ENCODE data around the gene AXIN1.

AXIN1 gene

DNA sequence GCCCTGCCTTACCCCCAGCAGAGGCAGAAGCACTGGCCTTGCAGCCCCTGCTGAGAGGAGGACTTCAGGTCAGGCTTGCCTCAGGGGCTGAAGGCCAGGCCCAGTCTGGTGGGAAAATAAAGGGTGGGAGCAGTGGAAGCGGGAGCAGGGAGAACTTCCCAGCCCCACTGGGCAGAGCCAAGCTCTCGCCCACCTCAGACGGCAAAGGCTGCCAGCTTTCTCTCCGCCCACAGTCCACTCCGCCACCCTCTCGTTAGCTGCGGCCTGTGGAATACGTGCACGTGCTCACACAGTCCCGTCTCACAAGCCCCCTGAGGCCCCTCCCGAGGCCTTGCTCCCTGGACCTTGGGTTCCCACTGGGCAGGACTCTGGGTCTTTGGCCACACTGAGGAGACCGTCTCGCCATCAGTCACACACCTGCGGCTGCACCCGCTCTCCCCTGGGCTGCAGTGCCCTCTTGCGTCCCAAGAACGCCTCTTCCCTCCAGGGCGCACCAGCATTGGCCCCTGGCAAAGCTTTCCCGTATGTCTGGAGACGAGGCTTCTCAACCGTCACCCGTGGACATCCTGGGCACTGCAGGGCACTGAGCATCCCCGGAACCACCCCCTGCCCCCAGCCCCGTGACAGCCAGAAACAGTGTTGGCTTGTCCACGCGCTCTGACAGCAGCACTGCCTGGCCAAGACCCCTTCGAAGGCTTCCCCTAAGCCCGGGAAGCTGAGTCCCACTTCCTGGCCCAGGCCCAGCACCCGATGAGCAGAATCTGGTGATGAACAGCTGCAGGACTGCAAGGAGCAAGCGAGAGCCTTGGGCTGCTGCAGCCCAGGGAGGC is 9.6 kb upstream of the AXIN1 start:
- Histone ChIP-seq H3K9ac (ENCODE audit: low read depth in 1 of 2, low read length in 2 of 2) (no peak overlapping the region), H3K27me3 (ENCODE audit: control insufficient read depth in 1 of 2, insufficient read depth in 2 of 2, low read length in 2 of 2) (peaks cover 4 to 7% of the 10 kb centered on the region in 2 donors)

GRCh38 chr16:361341-361871 is 8.9 kb upstream of the AXIN1 start:
- Histone ChIP-seq H3K9ac (ENCODE audit: low read depth in 1 of 2, low read length in 2 of 2) (no peak overlapping the region), H3K9me3 (ENCODE audit: control insufficient read depth in 1 of 2, low read length in 2 of 2) (no peaks in the 10 kb centered on the region), H3K27me3 (ENCODE audit: control insufficient read depth in 1 of 2, insufficient read depth in 2 of 2, low read length in 2 of 2) (peaks cover 4 to 7% of the 10 kb centered on the region in 2 donors), H3K4me3 (ENCODE audit: low read depth in 1 of 2, low read length in 2 of 2) (no peak overlapping the region), H3K27ac (ENCODE audit: low read depth, low read length) (no peak overlapping the region), H3K36me3 (ENCODE audit: control insufficient read depth in 1 of 2, insufficient read depth in 2 of 2, low read length in 2 of 2) (peaks cover 0 to under 1% of the 10 kb centered on the region in 2 donors), H3K4me1 (ENCODE audit: control insufficient read depth in 1 of 2, insufficient read depth in 2 of 2, low read length in 2 of 2) (no peaks in the 10 kb centered on the region)

More for the DNA sequence above, 9.6 kb upstream of the AXIN1 start:
- Histone ChIP-seq H3K4me3 (ENCODE audit: low read depth in 1 of 2, low read length in 2 of 2) (peak overlapping the region in 1 of 2 donors; percentile 10), H3K27ac (ENCODE audit: low read depth, low read length) (no peak overlapping the region), H3K36me3 (ENCODE audit: control insufficient read depth in 1 of 2, insufficient read depth in 2 of 2, low read length in 2 of 2) (peaks cover 4 to 6% of the 10 kb centered on the region in 2 donors), H3K4me1 (ENCODE audit: control insufficient read depth in 1 of 2, insufficient read depth in 2 of 2, low read length in 2 of 2) (no peaks in the 10 kb centered on the region), H3K9me3 (ENCODE audit: control insufficient read depth in 1 of 2, low read length in 2 of 2) (no peaks in the 10 kb centered on the region)

DNA sequence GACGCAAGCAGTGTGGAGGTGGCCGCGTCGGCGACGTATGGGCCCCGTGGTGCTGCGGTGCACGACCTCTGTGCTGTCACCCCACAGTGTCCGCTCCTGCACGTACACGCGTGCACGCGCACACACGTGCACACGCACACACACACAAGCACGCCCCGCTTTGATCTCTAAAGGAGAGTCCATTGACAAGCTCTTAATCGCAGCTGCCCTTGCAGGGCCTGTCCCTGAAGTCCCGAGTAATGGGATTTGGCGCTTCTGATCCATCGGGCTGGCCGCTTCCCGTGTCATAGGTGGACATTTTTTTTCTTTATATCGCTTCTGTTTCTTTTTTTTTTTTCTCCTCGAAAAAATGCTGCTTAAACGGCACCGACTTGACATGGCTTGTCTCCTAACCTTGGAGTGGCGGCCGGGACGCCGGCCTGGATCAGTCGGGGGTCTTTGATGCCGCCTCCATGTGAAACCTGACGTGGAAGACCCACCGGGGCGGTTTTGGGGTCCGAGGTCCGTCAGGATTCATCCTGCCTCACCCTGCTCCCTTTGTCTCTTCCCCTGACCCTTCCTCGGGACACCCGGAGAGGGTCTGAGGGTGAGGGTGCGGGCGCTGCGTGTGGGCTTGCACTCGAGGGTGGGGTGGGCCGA is 8.3 kb upstream of the AXIN1 start:
- peaks cover 4 to 7% of the 10 kb centered on the region in 2 donors for H3K27me3 ChIP-seq (ENCODE audit: control insufficient read depth in 1 of 2, insufficient read depth in 2 of 2, low read length in 2 of 2)
- no peaks in the 10 kb centered on the region for H3K36me3 ChIP-seq (ENCODE audit: control insufficient read depth in 1 of 2, insufficient read depth in 2 of 2, low read length in 2 of 2)
- H3K4me3 ChIP-seq (ENCODE audit: low read depth in 1 of 2, low read length in 2 of 2) = no peak overlapping the region
- H3K9ac ChIP-seq (ENCODE audit: low read depth in 1 of 2, low read length in 2 of 2) = no peak overlapping the region
- no peaks in the 10 kb centered on the region for H3K9me3 ChIP-seq (ENCODE audit: control insufficient read depth in 1 of 2, low read length in 2 of 2)
- no peak overlapping the region for H3K27ac ChIP-seq (ENCODE audit: low read depth, low read length)
- H3K4me1 ChIP-seq (ENCODE audit: control insufficient read depth in 1 of 2, insufficient read depth in 2 of 2, low read length in 2 of 2) = no peaks in the 10 kb centered on the region

DNA sequence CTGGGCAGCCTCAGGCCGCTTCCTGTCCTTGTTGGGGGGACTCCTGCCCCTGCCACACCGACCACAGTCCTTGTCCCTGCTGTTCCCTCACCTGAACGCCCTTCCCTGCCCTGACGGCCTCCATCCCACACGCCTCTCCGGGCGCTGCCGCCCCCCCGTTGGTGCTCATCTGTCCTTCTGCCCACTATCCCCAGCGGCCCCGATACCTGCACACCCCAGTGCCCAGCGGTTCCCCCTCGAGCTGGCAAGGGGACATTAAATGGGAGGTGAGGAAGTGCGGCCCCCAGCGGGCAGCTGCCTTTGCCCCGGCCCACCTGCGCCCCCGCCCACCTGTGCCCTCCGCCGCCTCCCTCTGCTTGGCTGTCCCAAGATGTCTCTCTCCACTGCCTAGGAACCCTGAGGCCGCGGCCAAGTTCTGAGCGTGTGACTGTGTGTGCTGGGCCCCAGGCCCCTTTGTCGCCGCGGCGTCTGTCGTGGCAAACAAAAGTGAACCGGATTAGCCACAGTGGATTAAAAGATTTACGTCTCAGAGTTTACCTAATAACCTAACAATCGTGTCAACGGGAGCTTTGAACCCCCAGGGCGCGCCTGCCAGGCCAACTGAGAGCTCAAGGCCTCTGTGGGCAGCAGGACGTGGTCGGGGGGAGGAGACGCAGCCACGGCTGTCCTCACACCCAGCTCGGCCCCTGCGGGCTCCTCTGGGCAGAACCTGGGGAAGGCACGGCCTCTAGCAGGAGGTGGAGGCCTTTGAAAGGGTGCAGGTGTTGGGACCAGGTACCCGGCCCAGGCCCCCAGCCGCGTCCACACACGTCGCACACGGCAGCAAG is 7.6 kb upstream of the AXIN1 start:
- H3K27me3 ChIP-seq (ENCODE audit: control insufficient read depth in 1 of 2, insufficient read depth in 2 of 2, low read length in 2 of 2) = peaks cover 4 to 7% of the 10 kb centered on the region in 2 donors
- no peaks in the 10 kb centered on the region for H3K9me3 ChIP-seq (ENCODE audit: control insufficient read depth in 1 of 2, low read length in 2 of 2)
- H3K9ac ChIP-seq (ENCODE audit: low read depth in 1 of 2, low read length in 2 of 2) = no peak overlapping the region
- no peaks in the 10 kb centered on the region for H3K4me1 ChIP-seq (ENCODE audit: control insufficient read depth in 1 of 2, insufficient read depth in 2 of 2, low read length in 2 of 2)
- H3K4me3 ChIP-seq (ENCODE audit: low read depth in 1 of 2, low read length in 2 of 2) = no peak overlapping the region
- H3K27ac ChIP-seq (ENCODE audit: low read depth, low read length) = no peak overlapping the region
- no peaks in the 10 kb centered on the region for H3K36me3 ChIP-seq (ENCODE audit: control insufficient read depth in 1 of 2, insufficient read depth in 2 of 2, low read length in 2 of 2)

GRCh38 chr16:359067-359763 is 6.7 kb upstream of the AXIN1 start:
- Histone ChIP-seq H3K9me3 (ENCODE audit: control insufficient read depth in 1 of 2, low read length in 2 of 2) (no peaks in the 10 kb centered on the region), H3K9ac (ENCODE audit: low read depth in 1 of 2, low read length in 2 of 2) (no peak overlapping the region), H3K27me3 (ENCODE audit: control insufficient read depth in 1 of 2, insufficient read depth in 2 of 2, low read length in 2 of 2) (peaks cover 4 to 7% of the 10 kb centered on the region in 2 donors), H3K4me3 (ENCODE audit: low read depth in 1 of 2, low read length in 2 of 2) (no peak overlapping the region), H3K4me1 (ENCODE audit: control insufficient read depth in 1 of 2, insufficient read depth in 2 of 2, low read length in 2 of 2) (no peaks in the 10 kb centered on the region), H3K36me3 (ENCODE audit: control insufficient read depth in 1 of 2, insufficient read depth in 2 of 2, low read length in 2 of 2) (no peaks in the 10 kb centered on the region), H3K27ac (ENCODE audit: low read depth, low read length) (no peak overlapping the region)

GRCh38 chr16:356741-357140 is 4.2 kb upstream of the AXIN1 start:
- H3K27me3 ChIP-seq (ENCODE audit: control insufficient read depth in 1 of 2, insufficient read depth in 2 of 2, low read length in 2 of 2) = no peaks in the 10 kb centered on the region
- H3K4me3 ChIP-seq (ENCODE audit: low read depth in 1 of 2, low read length in 2 of 2) = no peak overlapping the region
- no peak overlapping the region for H3K27ac ChIP-seq (ENCODE audit: low read depth, low read length)
- H3K36me3 ChIP-seq (ENCODE audit: control insufficient read depth in 1 of 2, insufficient read depth in 2 of 2, low read length in 2 of 2) = no peaks in the 10 kb centered on the region
- no peak overlapping the region for H3K9ac ChIP-seq (ENCODE audit: low read depth in 1 of 2, low read length in 2 of 2)
- peaks cover 0 to 4% of the 10 kb centered on the region in 2 donors for H3K4me1 ChIP-seq (ENCODE audit: control insufficient read depth in 1 of 2, insufficient read depth in 2 of 2, low read length in 2 of 2)
- no peaks in the 10 kb centered on the region for H3K9me3 ChIP-seq (ENCODE audit: control insufficient read depth in 1 of 2, low read length in 2 of 2)

DNA sequence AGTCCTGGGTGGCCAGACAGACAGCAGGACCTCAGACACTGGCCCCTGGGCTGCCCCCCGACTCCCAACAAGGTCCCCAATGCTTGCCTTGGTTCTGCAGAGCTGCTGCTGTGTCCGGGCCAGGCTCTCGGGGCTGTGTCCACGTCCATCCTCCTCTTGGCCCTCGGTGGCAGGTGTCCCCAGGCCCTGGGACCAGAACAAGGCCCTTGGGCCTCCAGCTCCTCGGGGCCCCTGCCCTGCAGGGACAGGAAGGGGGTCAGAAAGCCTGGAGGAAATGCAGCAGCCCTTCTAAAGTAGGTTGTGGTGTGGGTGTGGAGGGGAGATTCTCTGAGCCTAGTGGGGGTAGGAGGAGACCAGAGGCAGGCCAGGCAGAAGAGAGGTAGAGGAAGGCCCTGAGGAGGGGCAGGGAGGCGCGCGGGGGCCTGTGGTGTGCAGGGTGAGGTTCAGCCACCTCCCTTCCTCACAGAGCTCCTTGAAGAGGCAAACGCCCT is 2.5 kb upstream of the AXIN1 start:
- no peaks in the 10 kb centered on the region for H3K9me3 ChIP-seq (ENCODE audit: control insufficient read depth in 1 of 2, low read length in 2 of 2)
- no peaks in the 10 kb centered on the region for H3K27me3 ChIP-seq (ENCODE audit: control insufficient read depth in 1 of 2, insufficient read depth in 2 of 2, low read length in 2 of 2)
- peak overlapping the region in 1 of 2 donors; percentile 15 for H3K4me3 ChIP-seq (ENCODE audit: low read depth in 1 of 2, low read length in 2 of 2)
- H3K27ac ChIP-seq (ENCODE audit: low read depth, low read length) = no peak overlapping the region
- peaks cover 0 to 5% of the 10 kb centered on the region in 2 donors for H3K36me3 ChIP-seq (ENCODE audit: control insufficient read depth in 1 of 2, insufficient read depth in 2 of 2, low read length in 2 of 2)
- H3K9ac ChIP-seq (ENCODE audit: low read depth in 1 of 2, low read length in 2 of 2) = no peak overlapping the region
- H3K4me1 ChIP-seq (ENCODE audit: control insufficient read depth in 1 of 2, insufficient read depth in 2 of 2, low read length in 2 of 2) = peaks cover 0 to 13% of the 10 kb centered on the region in 2 donors

DNA sequence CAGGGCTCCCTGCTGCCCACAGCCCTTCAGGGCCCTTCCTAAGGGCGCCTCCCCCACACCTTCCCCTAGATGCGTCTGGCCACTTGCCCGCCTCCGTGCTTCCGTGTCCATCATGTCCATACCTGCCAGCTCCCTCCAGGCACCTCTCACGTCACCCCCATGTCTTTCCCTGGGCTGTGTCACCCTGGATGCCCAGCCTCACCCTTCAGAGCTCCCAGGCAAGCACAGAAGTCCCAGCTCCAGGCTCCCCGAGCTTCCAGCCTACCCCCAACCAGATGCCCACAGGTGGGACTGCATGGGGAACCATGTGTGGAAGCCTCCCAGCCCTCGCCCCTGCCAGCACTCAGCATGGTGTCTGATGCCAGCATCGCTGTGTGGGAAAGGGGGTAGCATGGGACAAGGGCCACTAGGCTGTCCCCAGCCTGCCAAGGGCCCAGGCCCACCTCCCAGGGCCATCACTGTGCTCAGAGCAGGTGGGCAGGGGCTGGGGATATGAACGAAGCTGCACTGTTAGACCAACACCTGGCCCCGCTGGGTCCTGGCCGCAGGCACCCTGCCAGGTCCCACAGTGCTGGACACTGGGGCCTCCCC is 1.9 kb upstream of the AXIN1 start:
- Histone ChIP-seq H3K4me1 (ENCODE audit: control insufficient read depth in 1 of 2, insufficient read depth in 2 of 2, low read length in 2 of 2) (peaks cover 0 to 13% of the 10 kb centered on the region in 2 donors), H3K36me3 (ENCODE audit: control insufficient read depth in 1 of 2, insufficient read depth in 2 of 2, low read length in 2 of 2) (peaks cover 0 to 7% of the 10 kb centered on the region in 2 donors), H3K27me3 (ENCODE audit: control insufficient read depth in 1 of 2, insufficient read depth in 2 of 2, low read length in 2 of 2) (no peaks in the 10 kb centered on the region), H3K4me3 (ENCODE audit: low read depth in 1 of 2, low read length in 2 of 2) (no peak overlapping the region), H3K27ac (ENCODE audit: low read depth, low read length) (no peak overlapping the region), H3K9ac (ENCODE audit: low read depth in 1 of 2, low read length in 2 of 2) (no peak overlapping the region), H3K9me3 (ENCODE audit: control insufficient read depth in 1 of 2, low read length in 2 of 2) (no peaks in the 10 kb centered on the region)
